HG03575 (cell line): Measurements from ENCODE around the gene ARSB.
"Not testable (repeated sequence)": the region's sequence is repeated elsewhere in the genome, so short reads cannot be mapped to it uniquely, and the experiment has no call there.

Experiments
- ATAC-seq: cut with Tn5 transposase; IDR thresholded peaks from one replicate; pipeline ENCODE4 v1.9.1; 2021; ENCODE audit not compliant: unreplicated experiment, insufficient number of reproducible peaks, low FRiP score; ENCODE audit errors: extremely low read depth

ARSB gene

DNA sequence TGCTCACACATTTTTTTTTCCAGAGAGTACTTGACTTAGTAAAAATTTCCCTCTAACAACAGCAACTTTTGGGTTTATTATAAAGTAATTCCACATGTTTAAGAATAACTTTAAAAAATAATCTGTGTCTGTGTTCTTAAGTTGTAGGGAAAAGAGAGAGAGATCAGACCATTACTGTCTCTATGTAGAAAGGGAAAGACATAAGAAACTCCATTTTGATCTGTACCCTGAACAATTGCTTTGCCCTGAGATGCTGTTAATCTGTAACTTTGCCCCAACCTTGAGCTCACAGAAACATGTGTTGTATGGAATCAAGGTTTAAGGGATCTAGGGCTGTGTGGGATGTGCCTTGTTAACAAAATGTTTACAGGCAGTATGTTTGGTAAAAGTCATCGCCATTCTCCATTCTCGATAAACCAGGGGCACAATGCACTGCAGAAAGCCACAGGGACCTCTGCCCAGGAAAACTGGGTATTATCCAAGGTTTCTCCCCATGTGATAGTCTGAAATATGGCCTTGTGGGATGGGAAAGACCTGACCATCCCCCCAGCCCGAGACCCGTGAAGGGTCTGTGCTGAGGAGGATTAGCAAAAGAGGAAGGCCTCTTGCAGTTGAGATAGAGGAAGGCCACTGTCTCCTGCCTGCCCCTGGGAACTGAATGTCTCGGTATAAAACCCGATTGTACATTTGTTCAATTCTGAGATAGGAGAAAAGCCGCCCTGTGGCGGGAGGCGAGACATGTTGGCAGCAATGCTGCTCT is 75.7 kb downstream of the ARSB start:
- not testable (repeated sequence) for ATAC-seq

GRCh38 chr5:78908173-78909061 is 76.7 kb downstream of the ARSB start:
- no peak for ATAC-seq

DNA sequence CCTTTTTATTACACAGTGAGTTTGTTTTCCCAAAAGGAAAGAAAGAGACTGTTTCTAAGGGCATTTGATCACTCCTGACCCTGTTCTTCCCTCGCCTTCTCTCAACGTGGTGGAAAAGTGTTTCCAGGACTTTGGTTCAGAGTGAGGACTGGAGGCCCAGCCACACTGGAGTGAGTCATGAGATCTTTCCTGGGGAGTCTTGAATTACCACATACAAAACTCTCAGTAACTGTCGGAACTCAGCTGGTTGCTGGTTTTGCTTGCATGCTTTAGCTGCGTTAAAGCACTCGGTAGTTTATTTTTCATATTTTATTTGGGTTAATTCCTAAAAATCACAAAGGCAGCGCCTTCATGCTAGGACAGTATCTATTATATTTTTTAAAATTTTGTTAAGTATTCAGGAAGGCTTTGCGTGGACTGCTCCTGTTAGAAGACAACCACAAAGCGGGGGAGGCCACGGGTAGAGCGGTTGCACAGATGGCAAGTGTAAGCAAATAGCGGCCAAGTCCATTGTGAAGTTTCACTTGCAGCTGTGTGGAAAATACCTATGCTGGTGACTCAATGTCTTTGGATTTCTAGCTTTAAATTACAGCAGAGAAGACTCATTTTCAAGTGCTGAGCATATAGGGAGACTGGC is 77.7 kb downstream of the ARSB start:
- no peak for ATAC-seq

- no peak for ATAC-seq
These were observed 79.8 kb downstream of the ARSB start for GRCh38 chr5:78905084-78905938.

DNA sequence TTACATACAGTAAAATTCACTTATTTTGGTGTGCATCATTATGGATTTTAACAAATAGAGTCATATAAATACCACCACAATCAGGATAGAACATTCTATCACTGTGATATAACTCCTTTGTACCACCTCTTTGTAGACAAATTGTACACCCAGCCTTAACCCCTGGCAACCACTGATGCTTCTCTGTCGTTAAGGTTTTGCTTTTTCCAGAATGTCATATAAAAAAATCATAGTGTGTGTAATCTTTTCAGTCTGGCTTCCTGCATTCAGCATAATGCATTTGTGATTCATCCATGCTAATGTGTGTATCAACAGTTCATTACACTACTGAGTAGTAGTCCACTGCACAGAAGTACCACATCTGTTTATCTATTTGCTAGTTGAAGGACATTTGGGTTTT is 81.2 kb downstream of the ARSB start:
- no peak for ATAC-seq

- no peak for ATAC-seq
These were observed 81.8 kb downstream of the ARSB start for GRCh38 chr5:78903353-78903752.

DNA sequence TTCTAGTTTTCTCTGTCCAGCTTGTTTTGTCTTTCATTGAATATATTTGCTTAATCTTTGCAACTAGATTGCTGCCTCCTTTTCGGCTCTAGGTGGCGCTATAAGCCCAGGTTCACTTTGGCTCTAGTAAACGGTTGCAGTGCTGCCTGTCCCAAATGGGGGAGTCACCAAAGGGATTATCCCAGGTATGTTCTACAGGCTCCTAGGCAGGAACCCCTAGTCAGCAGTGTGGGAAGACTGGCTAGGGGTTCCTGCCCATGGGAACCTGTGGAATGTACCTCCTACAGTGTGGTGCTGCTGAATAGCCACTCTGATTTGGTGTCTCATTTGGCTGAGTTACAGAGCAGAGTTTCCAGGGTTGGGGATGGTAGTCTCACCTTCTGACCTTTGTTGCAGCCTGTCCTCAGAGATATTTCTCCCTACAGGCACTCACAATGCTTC is 85.2 kb downstream of the ARSB start:
- no peak for ATAC-seq

DNA sequence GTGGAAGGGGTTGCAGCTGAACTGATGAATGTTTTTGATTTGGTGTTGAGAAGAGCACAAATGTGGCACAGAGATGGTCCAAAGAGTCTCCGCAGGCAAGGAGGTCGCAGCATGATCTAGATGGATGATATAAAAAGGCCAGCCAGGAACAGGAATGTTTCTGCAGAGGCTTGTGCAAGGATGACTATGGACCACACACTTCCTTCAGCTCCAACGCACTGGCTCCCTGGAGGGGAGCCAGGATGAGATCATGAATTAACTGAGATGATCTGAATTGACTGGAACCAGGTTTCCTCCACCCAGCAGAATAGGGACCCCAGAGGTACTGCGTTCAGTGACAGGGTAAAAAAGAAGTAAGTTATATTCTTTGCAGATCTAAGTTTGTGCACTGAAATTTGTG is 89.0 kb downstream of the ARSB start:
- no peak for ATAC-seq

DNA sequence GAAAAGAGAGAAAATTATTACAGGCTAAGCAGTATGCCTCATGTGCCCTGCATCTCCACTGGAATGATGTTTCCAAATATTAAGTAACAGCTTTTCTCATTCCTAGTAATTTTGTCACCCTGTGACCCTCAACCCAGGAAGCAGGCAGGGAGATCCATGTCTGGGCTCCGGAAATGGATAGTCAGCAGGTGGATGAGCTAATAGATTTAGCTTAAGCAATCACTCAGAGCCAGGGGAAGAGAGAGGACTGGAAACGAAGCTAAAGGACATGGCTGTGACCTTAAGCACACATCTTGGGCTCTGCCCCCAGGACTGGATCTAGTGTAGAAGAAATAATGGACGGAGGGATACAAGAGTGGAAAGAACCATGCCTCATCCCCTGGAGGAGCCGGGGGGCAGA is 89.5 kb downstream of the ARSB start:
- ATAC-seq: no peak

GRCh38 chr5:78893940-78894677 is 91.0 kb downstream of the ARSB start:
- no peak for ATAC-seq

DNA sequence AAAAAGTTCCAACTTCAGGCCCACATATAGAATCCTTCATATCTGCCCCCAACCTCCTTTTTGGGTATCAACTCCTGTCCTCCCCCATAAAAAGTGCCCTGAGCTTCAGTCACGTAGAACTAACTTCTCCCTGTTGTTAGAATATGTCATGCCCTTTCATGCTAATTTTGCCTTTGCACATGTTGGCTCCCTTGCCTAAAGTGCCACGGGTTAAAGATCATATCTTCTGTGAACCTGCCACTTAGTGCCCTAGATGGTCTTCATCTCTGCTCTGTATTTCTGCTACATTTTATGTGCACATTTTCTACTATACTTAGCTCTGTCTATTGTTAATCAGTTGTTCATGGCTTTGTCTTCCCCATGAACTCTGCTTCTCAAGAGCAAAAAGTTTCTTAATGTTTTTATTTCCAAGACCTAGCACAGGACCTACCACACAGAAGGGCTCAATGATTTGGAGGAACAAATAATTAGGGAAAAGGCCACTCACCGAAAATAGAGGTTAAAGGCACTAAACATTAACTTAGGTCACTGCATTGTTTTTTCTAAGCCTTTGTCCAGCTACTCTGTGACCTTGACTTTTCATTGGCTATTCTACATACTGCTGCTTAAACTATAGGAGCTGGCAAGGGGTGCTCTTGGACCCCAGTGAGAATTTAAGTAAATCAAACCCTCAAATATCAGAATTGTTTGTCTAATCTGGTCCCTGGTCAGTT is 94.3 kb downstream of the ARSB start:
- no peak for ATAC-seq

DNA sequence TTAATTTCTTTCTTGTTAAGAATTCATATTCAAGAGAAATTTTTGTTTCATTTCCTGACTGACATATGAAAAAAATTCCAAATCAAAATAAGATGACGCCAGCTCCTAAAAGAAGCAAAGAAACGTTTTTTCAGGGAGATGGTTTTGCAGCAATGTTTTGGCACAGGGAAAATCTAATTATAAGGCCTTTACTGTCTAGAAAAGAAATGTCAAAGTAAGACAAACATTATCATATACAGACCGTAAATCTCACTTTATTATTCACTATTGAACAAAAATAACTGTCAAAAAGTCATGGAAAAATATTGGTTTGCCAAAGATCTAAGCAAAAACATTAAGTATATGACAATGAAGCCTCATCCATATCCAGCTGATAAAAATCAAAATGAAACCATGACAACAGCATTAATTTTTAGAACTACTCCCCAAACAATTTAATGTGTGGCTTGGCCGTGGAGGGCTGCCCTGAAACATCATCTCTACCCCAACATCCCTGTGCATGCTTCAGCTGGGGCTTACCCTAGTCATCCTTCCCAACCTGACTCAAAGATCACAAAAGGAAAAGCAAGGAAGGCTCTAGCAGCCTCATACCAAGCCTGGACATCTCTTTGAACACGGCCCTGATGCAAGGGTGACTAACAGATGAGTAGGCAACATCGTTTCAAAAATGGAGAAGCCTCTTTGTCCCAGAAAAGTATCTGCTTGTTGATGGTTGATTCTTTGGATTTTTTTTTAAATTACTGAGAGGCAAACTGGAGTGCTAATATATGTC is 95.6 kb downstream of the ARSB start:
- no peak for ATAC-seq

- no peak for ATAC-seq
These were observed 96.3 kb downstream of the ARSB start for GRCh38 chr5:78888580-78889368.

GRCh38 chr5:78887384-78888118 is 97.6 kb downstream of the ARSB start:
- ATAC-seq: peak; percentile 80

DNA sequence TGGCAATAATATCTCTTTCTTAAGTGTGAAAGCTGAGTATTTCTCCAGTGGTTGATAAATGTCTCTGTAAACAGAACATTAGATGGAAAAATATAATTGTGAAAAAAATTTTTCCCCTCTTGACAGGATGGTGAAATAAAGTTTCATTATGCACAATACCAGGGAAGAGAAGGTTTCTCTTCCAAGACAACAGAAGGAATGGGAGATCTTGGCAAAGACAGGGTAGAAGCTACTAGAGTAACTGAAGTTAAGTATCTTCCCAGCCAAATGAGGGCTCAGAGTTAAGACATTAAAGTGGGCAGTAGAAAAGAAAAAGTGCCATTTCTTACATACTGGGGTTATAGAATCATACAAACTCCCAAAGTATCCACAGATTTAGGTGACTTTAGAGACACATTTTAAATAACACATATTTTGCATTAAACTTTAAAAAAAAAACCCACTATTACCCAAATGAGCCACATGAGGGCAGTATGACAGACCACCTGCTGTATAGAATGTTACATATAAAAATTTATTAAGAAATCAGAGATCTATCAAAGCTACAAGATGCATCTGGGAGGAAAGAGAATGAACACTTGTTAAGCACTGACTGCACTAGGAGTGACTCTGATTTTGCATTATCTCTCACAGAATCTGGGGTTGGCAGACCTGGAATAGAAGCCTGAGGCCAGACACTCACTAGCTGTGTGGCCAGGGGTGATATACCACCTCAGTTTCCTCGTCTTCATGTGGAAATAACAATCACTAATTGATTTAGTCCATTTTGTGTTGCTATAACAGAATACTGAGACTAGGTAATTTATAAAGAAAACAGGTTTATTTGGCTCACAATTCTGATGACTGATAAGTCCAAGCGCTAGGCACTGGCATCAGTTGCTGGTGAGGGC is 98.5 kb downstream of the ARSB start:
- no peak for ATAC-seq
